HG03039 (cell line): ENCODE measurements around the gene ZAP70.

ENCODE experiments used
- ATAC-seq: cut with Tn5 transposase; IDR thresholded peaks from one replicate; pipeline ENCODE4 v1.9.1; 2021; ENCODE audit warnings: mild to moderate bottlenecking, moderate library complexity; ENCODE audit not compliant: unreplicated experiment

Gene ZAP70

GRCh38 chr2:97715951-97716694 lies 2.7 kb downstream of the ZAP70 start:
- no peak for ATAC-seq

- ATAC-seq = no peak
Observed at GRCh38 chr2:97716695-97717612, 3.6 kb downstream of the ZAP70 start.

DNA sequence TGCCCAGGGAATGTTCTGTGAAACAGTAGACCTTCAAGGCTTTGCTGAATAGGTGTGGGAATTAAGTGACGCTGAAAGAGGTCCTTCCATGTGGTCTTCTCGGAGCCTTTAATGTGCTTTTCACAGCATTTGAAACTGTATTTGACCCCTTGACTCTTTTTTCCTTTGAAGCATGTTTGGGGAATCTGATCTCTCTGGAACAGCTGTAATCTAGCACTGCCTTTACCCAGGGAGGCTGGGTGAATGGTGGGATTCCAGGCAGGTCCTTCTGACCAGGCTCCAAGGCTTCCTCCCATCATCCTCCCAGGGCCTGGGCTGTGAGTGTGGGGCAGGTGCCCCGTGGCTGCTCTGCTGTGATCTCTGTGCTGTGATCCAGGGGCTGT lies 4.2 kb downstream of the ZAP70 start:
- ATAC-seq = no peak

DNA sequence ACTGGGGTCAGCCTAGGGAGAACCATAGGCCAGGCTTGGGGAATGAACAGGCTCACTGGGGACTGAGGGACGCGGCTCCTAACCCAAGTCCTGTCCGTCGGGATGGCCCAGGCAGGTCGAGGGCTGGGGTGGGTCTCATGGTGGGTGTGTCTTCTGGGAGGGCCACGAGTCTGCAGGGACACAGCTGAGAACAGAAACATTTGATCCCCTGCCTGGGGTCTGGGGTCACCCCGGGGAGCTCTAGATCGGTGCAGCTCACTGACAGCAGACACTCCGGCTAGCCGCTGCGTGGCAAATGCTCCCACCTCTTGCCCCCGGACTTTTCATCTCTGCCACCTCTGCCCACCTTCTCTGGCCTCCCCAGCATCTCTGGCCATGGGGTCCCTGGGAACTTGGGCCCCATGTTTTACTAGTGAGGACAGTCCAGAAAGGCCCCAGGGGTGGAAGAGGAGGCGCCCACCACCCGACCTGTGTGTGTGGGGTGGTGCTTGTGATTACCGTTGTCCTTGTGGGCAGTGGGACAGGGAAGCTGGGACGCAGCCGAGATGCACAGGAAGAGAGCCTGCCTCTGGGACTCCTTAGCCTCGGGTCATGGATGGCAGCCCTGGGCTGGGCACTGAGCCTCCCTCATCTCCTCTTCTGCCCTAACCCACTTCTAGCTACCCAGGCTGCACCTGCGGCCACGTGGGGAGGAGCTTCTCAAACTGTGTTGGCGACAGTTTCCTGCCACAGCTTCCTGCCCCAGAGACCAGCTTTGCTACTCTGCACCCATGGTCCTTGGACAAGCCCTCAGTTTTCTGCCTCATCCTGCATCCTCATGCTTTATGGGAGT lies 4.9 kb downstream of the ZAP70 start:
- ATAC-seq = peak; percentile 53

DNA sequence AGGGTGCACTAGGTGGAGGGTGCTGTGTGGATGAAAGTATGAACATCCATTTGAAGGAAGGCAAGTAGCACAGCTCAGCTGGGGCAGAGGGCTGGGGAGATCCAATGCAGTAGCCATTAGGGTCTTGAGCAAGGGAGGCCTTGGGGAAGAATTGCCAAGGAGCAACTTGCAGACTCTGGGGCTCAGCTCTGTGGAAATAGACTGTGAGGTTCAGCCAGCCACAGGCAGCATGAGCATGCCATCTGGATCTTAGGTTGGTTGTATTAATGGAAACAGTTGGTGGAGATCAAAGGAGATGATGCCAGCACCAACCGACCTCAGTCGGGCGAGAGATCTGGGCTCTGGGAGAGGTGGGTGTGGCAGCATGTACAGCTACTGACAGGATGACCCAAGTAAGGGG lies 5.6 kb downstream of the ZAP70 start:
- ATAC-seq = no peak

DNA sequence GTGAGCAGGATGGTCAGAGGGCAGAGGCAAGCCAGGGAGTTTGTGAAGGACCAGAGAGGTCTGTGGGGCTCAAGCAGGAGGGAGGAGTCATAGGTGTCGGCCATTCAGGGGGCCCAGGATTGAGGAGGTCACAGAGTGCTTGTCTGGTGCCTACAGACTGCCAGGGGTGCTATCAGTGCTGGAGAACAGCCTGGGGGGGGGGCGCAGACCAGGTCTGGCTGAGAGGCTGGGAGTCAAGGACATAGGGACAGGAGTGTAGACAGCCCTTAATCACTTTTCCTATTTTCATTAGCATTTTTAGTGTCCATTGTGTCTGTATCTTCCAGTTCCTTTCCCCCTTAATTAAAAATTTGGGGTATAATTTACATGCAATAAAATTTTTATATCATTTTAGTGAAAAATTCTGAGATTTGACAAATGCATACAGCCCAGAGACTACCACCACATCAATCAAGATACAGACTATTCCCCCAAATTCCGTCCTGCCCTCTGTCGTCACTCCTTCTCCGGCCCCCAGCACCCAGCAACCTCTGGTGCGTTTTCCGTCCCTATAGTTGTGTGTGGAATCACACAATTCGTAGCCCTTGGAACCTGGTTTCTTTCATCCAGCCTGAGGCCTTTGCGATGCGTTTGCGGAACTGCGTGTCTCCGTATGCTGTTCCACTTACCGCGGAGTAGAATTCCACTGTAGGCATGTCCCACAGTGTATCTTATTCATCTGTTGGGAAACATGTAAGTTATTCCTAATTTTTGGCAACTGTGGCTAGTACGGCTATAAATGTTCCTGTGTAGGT lies 6.2 kb downstream of the ZAP70 start:
- no peak for ATAC-seq

GRCh38 chr2:97720746-97721145 lies 7.4 kb downstream of the ZAP70 start:
- ATAC-seq = no peak

DNA sequence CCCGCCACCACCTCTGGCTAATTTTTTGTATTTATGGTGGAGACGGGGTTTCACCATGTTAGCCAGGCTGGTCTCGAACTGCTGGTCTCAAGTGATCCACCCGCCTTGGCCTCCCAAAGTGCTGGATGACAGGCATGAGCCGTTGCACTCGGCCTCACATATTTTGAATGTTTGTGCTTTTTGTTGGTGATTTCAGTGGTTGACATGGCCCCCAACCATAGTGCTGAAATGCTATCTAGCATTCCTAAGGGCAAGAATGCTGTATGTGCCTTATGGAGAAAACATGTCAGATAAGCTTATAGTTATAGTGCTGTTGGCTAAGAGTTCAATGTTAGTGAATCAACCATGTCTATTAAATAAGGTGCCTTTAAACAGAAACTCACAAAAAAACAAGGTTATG lies 8.9 kb downstream of the ZAP70 start:
- no peak for ATAC-seq

- ATAC-seq = no peak
Observed at GRCh38 chr2:97723156-97724072, 10.0 kb downstream of the ZAP70 start.

GRCh38 chr2:97724073-97724410 lies 10.7 kb downstream of the ZAP70 start:
- ATAC-seq = no peak

- no peak for ATAC-seq
Observed at GRCh38 chr2:97724501-97724900, 11.1 kb downstream of the ZAP70 start.

- ATAC-seq = no peak
Observed at GRCh38 chr2:97724946-97725688, 11.7 kb downstream of the ZAP70 start.

DNA sequence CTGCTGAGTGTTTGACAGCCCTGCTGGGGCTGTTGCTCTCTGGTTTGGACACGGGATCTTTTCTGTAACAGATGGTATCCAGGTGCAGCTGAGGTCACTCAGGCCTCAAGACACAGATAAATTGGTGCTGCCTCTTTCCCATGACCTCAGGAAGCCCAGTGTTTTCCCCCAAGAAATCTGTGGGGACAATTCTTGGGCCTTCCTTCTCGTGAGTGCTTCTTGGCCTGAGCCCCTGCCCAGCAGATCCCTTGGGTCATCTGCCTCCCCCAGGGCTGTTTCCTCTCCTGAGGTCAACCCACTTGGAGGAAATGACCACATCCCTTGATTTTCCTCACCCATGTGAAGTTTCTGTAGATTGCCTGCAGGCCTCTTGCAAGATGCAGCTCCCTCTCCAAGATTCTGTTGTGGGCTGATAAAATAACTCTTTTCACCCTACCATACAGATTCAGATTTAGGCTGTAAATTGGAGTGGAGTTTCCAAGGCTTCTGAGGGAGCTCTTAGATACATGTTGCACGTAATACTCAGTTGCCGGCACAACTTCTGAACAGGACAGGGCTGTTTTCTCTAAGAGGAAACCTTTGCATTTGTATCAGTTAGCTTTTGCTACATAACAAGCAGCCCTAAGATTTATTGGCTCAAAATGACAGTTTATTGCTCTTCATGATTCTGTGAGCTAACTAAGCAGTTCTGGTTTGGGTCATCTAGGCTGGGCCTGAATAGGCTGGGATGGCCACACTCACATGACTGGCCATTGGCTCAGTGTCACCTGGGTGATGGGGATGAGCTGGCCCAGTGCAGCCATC lies 13.1 kb downstream of the ZAP70 start:
- ATAC-seq = no peak

- no peak for ATAC-seq
Observed at GRCh38 chr2:97727296-97727695, 13.9 kb downstream of the ZAP70 start.

DNA sequence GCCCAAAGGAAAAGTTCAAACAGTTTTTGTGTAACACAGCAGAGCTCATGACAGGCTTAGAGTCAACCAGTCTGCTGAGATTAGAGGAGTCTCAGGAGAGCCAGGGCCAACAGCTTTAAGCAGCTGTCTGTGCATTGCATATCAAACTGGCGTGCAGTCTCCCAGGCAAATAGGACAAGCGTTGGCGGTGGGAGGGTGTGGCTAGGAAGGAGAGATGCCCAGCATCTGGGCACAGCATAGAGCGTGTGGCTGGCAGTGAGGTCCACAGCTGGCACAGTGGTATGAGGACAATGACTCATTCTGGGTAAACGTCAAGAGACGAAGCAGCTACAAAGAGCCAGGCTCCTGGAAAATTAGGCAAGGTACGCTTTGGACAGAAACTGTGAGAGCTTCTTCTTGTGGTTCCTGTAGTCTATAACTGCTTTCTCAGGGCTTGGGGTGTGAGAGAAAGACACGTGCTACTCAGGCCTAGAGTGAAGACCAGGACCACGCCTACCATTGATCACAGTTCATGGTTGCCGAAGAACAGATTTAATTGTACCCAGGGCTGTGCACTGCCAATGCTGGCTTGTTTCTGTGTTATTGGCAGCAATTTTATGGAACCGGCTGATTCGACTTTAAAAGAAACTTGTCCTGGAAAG lies 14.8 kb downstream of the ZAP70 start:
- ATAC-seq = no peak

DNA sequence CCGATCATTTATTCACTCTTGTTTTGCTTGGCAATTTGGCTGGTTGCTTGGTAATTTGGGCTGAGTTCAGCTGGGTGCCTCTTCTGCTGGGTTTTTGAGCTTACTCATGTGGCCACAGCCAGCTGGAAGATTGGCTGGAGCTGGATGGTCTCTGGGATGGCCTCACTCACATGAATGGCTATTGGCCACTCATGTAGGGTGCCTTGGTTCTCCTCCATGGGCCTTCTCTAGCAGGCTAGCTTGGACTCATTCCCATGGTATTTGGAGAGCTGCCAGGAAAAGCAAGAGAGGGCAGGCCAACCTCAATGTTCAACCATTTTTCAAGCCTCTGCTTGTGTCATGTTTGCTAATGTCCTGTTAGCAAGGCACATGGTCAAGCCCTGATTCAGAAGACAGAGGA lies 16.9 kb downstream of the ZAP70 start:
- no peak for ATAC-seq

DNA sequence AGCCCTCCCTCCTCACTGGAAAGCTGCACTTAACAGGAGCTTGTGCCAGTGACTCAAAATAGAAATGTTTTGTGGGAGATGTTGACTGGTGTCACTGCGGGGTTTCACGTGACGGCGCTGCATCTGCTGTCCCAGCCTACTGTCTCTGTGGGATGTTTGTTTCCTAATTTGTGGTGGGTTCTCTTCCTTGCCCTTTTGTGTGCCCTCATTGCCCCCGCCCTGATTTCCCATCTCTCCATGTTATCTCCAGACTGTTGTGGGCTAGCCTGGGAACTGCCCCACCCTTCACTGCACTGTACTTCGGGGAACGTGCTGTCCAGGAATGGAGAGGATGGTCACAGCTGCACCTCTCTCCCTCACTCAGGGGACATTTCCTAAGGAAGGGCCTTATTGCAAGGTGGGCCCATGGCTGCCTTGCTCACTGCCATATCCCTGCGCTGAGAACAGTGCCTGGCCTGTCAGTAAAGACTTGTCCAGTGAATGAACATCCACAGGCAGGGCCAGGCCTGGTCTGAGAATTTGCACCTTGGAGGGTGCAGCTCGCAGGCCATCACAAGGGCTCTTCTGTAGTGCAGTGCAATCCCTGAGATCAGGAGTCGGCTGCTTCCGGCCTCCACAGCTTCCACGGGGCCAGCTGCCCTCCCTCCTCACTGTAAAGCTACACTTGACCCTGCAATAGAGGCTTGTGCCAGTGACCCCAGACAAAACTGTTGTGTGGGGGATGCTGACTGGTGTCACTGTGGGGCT lies 18.1 kb downstream of the ZAP70 start:
- ATAC-seq = no peak
